Kidney tubule cell (primary cell): ENCODE results near the gene PGD.
"Not testable (repeated sequence)": the region's sequence is repeated elsewhere in the genome, so short reads cannot be mapped to it uniquely, and the experiment has no call there.

ENCODE experiments used
- DNase-seq: peaks from one replicate; pipeline ENCODE4 v3.0.0-alpha.2; 2018; ENCODE audit warnings: low spot score

PGD gene

GRCh38 chr1:10437052-10437451 is 38.2 kb downstream of the PGD start:
- no peak for DNase-seq

- DNase-seq = no peak
Measured at GRCh38 chr1:10438677-10439163, 39.9 kb downstream of the PGD start.

DNA sequence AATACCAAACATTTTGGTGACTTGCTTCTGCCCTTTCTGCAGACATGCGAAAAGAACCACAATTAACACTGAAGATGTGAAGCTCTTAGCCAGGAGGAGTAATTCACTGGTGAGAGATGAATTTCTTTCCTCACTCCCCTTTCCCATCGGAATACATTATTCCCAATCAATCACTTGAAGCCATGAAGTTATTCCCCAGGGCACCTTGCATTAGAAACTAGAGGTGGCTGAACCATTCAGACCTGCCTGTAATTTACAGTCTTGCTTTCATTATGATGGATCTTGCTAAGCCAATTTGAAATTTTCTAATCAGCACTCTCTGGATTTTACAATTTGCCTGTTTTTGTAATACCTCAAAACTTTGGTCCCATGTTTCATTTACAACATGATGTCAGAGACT is 41.4 kb downstream of the PGD start:
- no peak for DNase-seq

- no peak for DNase-seq
Measured at GRCh38 chr1:10440794-10441193, 41.9 kb downstream of the PGD start.

- no peak for DNase-seq
Measured at GRCh38 chr1:10444248-10444647, 45.4 kb downstream of the PGD start.

DNA sequence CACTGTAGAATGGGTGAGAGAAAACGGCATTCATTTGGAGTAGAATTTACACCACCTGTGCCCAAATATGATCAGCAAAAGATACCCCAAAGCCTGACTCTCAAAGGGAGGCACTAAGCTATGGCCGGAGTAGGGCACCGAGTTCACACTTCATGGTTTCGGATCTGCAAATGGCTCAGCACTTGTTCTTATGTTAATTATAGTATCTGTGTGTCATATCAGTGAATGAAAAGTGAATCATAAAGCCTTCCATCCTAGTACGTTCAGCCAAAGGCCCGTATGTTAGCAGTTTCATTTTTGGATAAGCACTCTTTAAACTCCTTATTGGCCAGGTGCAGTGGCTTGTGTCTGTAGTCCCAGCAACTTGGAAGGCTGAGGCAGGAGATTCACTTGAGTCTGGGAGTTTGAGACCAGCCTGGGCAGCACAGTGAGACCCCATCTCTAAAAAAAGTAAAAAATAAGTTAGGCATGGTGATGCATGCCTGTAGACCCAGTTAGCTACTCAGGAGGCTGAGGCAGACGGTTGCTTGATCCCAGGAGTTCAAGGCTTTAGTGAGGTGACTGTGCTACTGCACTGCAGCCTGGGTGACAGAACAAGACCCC is 46.0 kb downstream of the PGD start:
- no peak for DNase-seq

DNA sequence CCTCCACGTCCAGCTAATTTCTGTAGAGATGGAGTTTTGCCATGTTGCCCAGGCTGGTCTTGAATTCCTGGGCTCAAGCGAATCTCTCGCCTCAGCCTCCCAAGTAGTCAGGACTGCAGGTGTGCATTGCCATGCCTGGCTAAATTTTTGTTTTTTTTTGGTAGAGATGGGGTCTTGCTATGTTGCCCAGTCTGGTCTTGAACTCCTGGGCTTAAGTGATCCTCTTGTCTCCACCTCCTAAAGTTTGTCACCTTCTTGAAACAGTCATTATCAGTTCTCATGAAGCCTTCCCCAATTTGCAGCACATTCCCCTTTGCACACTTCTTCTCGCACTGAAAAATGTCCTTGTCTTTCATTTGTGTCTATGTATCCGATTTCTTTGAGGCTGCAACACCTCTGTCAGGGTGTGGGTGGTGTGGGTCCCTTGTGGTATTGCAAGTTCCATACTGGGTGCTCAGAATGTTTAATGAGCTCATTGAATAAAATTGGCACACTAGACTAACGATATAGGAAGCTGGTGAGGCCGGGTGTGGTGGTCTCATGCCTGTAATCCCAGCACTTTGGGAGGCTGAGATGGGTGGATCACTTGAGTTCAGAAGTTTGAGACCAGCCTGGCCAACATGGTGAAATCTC is 48.0 kb downstream of the PGD start:
- DNase-seq = no peak

GRCh38 chr1:10449751-10450150 is 50.9 kb downstream of the PGD start, which contains the start of gene CORT:
CORT (plus strand) TSS chr1:10450031; CDS start chr1:10450224, 193 bp downstream.
- no peak for DNase-seq

- DNase-seq = no peak
Measured at GRCh38 chr1:10450156-10450814, 51.4 kb downstream of the PGD start.

DNA sequence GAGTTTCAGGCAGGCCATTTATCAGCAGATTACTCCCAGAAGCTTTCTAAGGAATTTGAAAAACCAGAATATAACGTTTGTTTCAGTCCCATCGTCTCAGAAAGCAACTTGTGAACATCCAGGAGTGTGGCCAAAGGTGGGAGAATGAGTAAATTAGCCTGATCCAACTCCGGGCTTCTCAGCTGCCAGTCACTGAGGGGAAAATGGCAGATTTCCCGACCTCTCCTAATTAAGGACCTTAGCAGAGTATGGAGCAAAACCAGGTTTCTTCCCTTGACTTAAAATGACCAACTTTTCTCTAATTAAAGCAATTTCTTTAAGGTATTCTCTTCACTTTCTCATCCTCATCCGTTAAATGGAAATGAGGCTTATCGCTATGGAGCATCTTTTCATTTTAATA is 52.0 kb downstream of the PGD start:
- DNase-seq = no peak

DNA sequence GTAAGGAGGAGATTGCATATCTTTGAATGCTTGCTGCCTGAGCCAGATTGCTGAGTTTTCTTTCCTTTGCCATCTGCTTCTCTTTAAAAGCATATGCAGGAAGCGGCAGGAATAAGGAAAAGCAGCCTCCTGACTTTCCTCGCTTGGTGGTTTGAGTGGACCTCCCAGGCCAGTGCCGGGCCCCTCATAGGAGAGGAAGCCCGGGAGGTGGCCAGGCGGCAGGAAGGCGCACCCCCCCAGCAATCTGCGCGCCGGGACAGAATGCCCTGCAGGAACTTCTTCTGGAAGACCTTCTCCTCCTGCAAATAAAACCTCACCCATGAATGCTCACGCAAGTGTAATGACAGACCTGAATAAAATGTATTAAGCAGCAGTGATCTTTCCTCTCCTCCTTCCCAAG is 52.4 kb downstream of the PGD start:
- no peak for DNase-seq

DNA sequence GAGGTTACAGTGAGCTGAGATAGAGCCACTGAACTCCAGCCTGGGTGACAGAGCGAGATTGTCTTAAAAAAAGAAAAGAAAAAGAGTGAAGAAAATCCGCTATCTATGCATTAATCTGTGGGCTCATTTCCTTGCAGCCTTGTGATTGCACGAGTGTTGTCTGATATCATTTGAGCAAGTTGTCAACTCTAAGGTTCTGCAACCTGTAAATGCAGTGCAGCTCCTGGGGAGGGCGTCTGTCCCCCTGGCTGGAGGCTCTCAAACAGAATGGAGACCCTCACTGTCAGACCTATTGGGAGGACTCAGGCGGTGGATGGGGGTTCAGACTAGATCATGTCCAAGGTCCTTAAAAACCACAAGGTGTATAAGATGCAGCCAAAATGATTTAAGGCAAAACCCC is 57.2 kb downstream of the PGD start:
- DNase-seq = no peak

- no peak for DNase-seq
Measured at GRCh38 chr1:10456661-10457060, 57.8 kb downstream of the PGD start.

- not testable (repeated sequence) for DNase-seq
Measured at GRCh38 chr1:10457462-10457861, 58.6 kb downstream of the PGD start.

DNA sequence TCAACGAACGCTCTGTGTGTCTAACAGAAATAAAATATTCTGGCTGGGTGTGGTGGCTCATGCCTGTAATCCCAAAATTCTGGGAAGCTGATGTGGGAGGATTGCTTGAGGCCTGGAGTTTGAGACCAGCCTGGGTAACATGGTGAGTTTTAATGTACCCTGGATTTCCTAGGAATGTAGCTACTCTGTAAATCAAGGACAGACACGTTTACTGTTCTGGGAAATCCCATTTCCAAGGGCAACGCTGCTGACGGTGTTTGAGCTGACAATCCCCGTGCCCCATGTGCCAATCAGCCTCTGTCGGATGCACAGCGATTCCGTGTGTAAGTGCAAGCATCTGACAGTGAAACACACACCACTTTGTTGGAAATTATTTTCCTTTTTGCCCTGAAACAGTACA is 59.0 kb downstream of the PGD start:
- no peak for DNase-seq

GRCh38 chr1:10459184-10459583 is 60.3 kb downstream of the PGD start:
- DNase-seq = peak; percentile 90

DNA sequence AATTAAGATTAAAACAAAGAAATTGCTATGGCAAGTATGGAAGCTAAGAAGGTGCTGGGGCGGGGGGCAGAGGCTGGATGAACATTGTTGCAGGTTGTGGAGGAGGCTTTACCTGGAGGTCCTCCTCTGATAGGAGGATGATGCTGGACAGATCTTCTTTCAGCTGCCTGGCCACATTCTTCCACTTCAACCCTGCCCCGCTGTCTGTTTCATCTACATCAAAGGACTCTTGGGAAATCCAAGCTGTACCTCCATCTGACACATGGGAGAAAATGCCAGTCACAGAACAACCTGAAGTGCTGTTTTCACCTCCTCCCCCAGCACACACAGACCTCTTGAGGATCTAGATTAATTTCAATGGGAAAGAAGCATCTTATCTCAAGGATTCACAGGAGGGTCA is 68.2 kb downstream of the PGD start:
- no peak for DNase-seq

GRCh38 chr1:10470043-10470442 is 71.2 kb downstream of the PGD start:
- DNase-seq = no peak
